SK-N-SH treated with all-trans-retinoic acid at 6 μM for 48 hours (cell line): Measurements from ENCODE around the gene FAM50B.
A peak's percentile ranks its signal among the peaks of the same experiment; 100 is the strongest.

Experiments
- ATAC-seq: fragments of 200-7000 bp; cut with Tn5 transposase; 3 replicates; pipeline ENCODE4 v1.9.1; 2020; ENCODE audit warnings: mild to moderate bottlenecking, moderate library complexity
- BACH2 ChIP-seq: fragments of 250-450 bp; sonication (Bioruptor Pico); IDR thresholded peaks from 2 replicates; pipeline ENCODE4 v1.9.0; 2021; ENCODE audit warnings: mild to moderate bottlenecking, borderline replicate concordance
- CSDC2 ChIP-seq: fragments of 250-450 bp; sonication (Bioruptor Pico); IDR thresholded peaks from 2 replicates; pipeline ENCODE4 v1.5.0; 2020; ENCODE audit warnings: mild to moderate bottlenecking, moderate library complexity
- CSRNP3 ChIP-seq: fragments of 250-450 bp; sonication (Bioruptor Pico); IDR thresholded peaks from 2 replicates; pipeline ENCODE4 v1.5.1; 2021; ENCODE audit warnings: mild to moderate bottlenecking, moderate library complexity
- ESRRG ChIP-seq: fragments of 250-450 bp; sonication (Bioruptor Pico); IDR thresholded peaks from 2 replicates; pipeline ENCODE4 v1.6.1; 2021; ENCODE audit warnings: mild to moderate bottlenecking
- GLIS3 ChIP-seq: fragments of 250-450 bp; sonication (Bioruptor Pico); IDR thresholded peaks from 2 replicates; pipeline ENCODE4 v1.5.0; 2020; ENCODE audit warnings: mild to moderate bottlenecking, moderate library complexity
- ISL1 ChIP-seq: fragments of 250-450 bp; sonication (Bioruptor Pico); IDR thresholded peaks from 2 replicates; pipeline ENCODE4 v2.1.2; 2022; ENCODE audit warnings: mild to moderate bottlenecking, moderate library complexity
- OSR1 ChIP-seq: fragments of 250-450 bp; sonication (Bioruptor Pico); IDR thresholded peaks from 2 replicates; pipeline ENCODE4 v1.8.0; 2022; ENCODE audit warnings: moderate library complexity, mild to moderate bottlenecking, inconsistent platforms
- PPARA ChIP-seq: fragments of 250-450 bp; sonication (Bioruptor Pico); IDR thresholded peaks from 2 replicates; pipeline ENCODE4 v1.5.0; 2020; ENCODE audit warnings: mild to moderate bottlenecking, borderline replicate concordance
- TCF4 ChIP-seq: fragments of 250-450 bp; sonication (Bioruptor Pico); IDR thresholded peaks from 2 replicates; pipeline ENCODE4 v1.8.0; 2021; ENCODE audit warnings: mild to moderate bottlenecking, moderate library complexity, borderline replicate concordance
- TOX ChIP-seq: fragments of 250-450 bp; sonication (Bioruptor Pico); IDR thresholded peaks from 2 replicates; pipeline ENCODE4 v1.8.0; 2021; ENCODE audit warnings: mild to moderate bottlenecking, moderate library complexity, borderline replicate concordance
- ZC3H10 ChIP-seq: fragments of 250-450 bp; sonication (Bioruptor Pico); IDR thresholded peaks from 2 replicates; pipeline ENCODE4 v1.5.1; 2021; ENCODE audit warnings: mild to moderate bottlenecking, moderate library complexity
- ZFP3 ChIP-seq: fragments of 250-450 bp; sonication (Bioruptor Pico); IDR thresholded peaks from 2 replicates; pipeline ENCODE4 v1.5.0; 2020; ENCODE audit warnings: mild to moderate bottlenecking, moderate library complexity
- ZFP30 ChIP-seq: fragments of 450-650 bp; formaldehyde crosslinking; IDR thresholded peaks from 2 replicates; pipeline ENCODE4 v1.5.0; 2022; ENCODE audit warnings: mild to moderate bottlenecking, moderate library complexity
- ZNF70 ChIP-seq: fragments of 450-650 bp; formaldehyde crosslinking; IDR thresholded peaks from 2 replicates; pipeline ENCODE4 v1.5.0; 2020; ENCODE audit warnings: mild to moderate bottlenecking, moderate library complexity
- ZNF8 ChIP-seq: fragments of 450-650 bp; formaldehyde crosslinking; IDR thresholded peaks from 2 replicates; pipeline ENCODE4 v1.5.0; 2020; ENCODE audit warnings: mild to moderate bottlenecking, moderate library complexity
- TF ChIP-seq, protein P1 (sequence below): fragments of 250-450 bp; sonication (Bioruptor Pico); IDR thresholded peaks from 2 replicates; pipeline ENCODE4 v1.5.0; 2020; ENCODE audit warnings: mild to moderate bottlenecking, moderate library complexity
- TF ChIP-seq, protein P2 (sequence below): fragments of 250-450 bp; sonication (Bioruptor Pico); IDR thresholded peaks from 2 replicates; pipeline ENCODE4 v1.5.1; 2020; ENCODE audit warnings: low read depth, mild to moderate bottlenecking, moderate library complexity
- TF ChIP-seq, protein P3 (sequence below): fragments of 250-450 bp; sonication (Bioruptor Pico); IDR thresholded peaks from 2 replicates; pipeline ENCODE4 v1.8.0; 2021; ENCODE audit warnings: low read depth, mild to moderate bottlenecking, moderate library complexity, borderline replicate concordance

The FAM50B gene

GRCh38 chr6:3814539-3814938, 34.6 kb upstream of the FAM50B start:
- TF ChIP-seq ESRRG: no peak
- no peak for TF ChIP-seq BACH2 (CRISPR knock-in tag)
- TF ChIP-seq ZNF70: no peak
- no peak for TF ChIP-seq ISL1 (CRISPR knock-in tag)
- TF ChIP-seq, all 23 proteins: peak for 0
- ATAC-seq: no peak

- no peak for ATAC-seq
- TF ChIP-seq ZC3H10 (CRISPR knock-in tag): no peak
- TF ChIP-seq, protein P1, sequence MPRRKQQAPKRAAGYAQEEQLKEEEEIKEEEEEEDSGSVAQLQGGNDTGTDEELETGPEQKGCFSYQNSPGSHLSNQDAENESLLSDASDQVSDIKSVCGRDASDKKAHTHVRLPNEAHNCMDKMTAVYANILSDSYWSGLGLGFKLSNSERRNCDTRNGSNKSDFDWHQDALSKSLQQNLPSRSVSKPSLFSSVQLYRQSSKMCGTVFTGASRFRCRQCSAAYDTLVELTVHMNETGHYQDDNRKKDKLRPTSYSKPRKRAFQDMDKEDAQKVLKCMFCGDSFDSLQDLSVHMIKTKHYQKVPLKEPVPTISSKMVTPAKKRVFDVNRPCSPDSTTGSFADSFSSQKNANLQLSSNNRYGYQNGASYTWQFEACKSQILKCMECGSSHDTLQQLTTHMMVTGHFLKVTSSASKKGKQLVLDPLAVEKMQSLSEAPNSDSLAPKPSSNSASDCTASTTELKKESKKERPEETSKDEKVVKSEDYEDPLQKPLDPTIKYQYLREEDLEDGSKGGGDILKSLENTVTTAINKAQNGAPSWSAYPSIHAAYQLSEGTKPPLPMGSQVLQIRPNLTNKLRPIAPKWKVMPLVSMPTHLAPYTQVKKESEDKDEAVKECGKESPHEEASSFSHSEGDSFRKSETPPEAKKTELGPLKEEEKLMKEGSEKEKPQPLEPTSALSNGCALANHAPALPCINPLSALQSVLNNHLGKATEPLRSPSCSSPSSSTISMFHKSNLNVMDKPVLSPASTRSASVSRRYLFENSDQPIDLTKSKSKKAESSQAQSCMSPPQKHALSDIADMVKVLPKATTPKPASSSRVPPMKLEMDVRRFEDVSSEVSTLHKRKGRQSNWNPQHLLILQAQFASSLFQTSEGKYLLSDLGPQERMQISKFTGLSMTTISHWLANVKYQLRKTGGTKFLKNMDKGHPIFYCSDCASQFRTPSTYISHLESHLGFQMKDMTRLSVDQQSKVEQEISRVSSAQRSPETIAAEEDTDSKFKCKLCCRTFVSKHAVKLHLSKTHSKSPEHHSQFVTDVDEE (CRISPR knock-in tag): no peak
- no peak for TF ChIP-seq TOX (CRISPR knock-in tag)
- TF ChIP-seq, protein P2, sequence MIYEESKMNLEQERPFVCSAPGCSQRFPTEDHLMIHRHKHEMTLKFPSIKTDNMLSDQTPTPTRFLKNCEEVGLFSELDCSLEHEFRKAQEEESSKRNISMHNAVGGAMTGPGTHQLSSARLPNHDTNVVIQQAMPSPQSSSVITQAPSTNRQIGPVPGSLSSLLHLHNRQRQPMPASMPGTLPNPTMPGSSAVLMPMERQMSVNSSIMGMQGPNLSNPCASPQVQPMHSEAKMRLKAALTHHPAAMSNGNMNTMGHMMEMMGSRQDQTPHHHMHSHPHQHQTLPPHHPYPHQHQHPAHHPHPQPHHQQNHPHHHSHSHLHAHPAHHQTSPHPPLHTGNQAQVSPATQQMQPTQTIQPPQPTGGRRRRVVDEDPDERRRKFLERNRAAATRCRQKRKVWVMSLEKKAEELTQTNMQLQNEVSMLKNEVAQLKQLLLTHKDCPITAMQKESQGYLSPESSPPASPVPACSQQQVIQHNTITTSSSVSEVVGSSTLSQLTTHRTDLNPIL: no peak
- TF ChIP-seq GLIS3 (CRISPR knock-in tag): no peak
- TF ChIP-seq ZFP3 (CRISPR knock-in tag): no peak
- no peak for TF ChIP-seq OSR1
- no peak for TF ChIP-seq ISL1 (CRISPR knock-in tag)
- TF ChIP-seq, protein P3, sequence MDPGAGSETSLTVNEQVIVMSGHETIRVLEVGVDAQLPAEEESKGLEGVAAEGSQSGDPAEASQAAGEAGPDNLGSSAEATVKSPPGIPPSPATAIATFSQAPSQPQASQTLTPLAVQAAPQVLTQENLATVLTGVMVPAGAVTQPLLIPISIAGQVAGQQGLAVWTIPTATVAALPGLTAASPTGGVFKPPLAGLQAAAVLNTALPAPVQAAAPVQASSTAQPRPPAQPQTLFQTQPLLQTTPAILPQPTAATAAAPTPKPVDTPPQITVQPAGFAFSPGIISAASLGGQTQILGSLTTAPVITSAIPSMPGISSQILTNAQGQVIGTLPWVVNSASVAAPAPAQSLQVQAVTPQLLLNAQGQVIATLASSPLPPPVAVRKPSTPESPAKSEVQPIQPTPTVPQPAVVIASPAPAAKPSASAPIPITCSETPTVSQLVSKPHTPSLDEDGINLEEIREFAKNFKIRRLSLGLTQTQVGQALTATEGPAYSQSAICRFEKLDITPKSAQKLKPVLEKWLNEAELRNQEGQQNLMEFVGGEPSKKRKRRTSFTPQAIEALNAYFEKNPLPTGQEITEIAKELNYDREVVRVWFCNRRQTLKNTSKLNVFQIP: no peak
- TF ChIP-seq BACH2 (CRISPR knock-in tag): no peak
- TF ChIP-seq TCF4 (CRISPR knock-in tag): no peak
- no peak for TF ChIP-seq CSDC2 (CRISPR knock-in tag)
- no peak for TF ChIP-seq ZFP30 (CRISPR knock-in tag)
These were observed 32.9 kb upstream of the FAM50B start for GRCh38 chr6:3816251-3816650.

DNA sequence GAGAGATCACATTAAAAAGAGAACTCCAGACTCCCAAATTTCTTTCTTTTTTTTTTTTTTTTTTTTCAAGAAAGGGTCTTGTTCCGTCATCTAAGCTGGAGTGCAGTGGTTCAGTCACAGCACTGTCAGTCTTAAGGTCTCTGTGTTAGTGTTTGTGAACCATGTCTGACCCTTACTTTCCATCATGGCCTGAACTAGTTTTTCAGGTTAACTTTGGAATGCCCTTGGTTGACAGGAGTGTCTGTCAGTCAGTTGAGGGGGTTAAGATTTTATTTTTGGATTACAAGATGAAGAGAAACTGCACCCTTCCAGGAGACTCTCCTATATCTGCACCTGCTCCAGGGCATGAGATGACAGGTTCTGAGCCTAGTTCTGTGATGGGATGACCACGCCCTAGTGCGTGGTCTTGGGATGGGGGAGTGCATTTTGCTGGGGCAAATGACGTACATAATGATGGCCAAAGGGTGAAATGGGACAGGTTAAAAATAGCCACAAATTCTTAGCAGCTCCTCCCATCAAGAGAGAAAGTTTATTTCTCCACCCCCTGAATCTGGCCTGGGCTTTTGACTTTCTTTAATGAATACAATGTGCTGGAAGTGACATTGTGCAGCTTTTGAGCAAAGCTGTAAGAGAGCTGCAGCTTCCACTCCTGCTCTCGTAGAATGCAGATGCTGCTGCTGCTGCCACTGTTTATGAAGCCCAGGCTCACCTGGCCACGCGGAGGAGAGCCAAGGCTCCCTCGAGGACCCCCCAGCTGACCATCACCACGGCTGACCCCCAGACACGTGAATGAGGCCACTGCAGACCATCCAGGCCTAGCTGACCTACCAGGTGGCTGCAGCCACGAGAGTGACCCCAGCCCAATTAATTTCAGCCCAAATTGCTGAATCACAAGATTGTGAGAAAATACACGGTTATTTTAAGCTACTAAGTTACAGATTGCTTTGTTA, 29.7 kb upstream of the FAM50B start:
- TF ChIP-seq CSRNP3 (no peak), ZNF70 (no peak), OSR1 (no peak), ZNF8 (CRISPR knock-in tag) (no peak), TOX (CRISPR knock-in tag) (no peak)
- TF ChIP-seq, all 23 proteins: peak for 0
- peak; percentile 54; the same call in 2 of the 3 replicates for ATAC-seq

DNA sequence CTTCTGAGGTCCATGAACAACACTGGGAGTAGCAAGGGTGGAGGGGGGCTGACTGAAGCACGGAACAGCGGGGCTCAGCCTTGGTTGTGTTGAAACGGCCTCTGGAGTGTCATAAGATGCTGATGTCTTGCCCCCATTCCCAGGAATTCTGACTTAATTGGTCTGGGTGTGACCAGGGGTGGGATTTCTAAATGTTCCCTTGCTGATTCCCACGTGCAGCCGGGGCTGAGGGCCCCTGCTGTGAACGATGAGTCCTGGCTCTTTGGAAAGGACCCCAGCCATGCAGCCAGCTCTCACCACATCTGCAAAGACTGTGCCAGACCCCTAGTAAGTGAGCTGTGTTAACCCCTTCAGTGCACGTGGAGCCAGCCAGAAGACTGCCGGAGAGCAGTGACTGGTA, 28.6 kb upstream of the FAM50B start:
- no peak for ATAC-seq
- TF ChIP-seq, protein P1 (CRISPR knock-in tag): no peak
- no peak for TF ChIP-seq PPARA
- TF ChIP-seq, all 23 proteins: peak for 0
